GM19452 (cell line): Measurements from ENCODE around the gene RASSF8.

Experiments used
- ATAC-seq: cut with Tn5 transposase; IDR thresholded peaks from one replicate; pipeline ENCODE4 v1.9.1; 2021; ENCODE audit not compliant: unreplicated experiment

The RASSF8 gene

DNA sequence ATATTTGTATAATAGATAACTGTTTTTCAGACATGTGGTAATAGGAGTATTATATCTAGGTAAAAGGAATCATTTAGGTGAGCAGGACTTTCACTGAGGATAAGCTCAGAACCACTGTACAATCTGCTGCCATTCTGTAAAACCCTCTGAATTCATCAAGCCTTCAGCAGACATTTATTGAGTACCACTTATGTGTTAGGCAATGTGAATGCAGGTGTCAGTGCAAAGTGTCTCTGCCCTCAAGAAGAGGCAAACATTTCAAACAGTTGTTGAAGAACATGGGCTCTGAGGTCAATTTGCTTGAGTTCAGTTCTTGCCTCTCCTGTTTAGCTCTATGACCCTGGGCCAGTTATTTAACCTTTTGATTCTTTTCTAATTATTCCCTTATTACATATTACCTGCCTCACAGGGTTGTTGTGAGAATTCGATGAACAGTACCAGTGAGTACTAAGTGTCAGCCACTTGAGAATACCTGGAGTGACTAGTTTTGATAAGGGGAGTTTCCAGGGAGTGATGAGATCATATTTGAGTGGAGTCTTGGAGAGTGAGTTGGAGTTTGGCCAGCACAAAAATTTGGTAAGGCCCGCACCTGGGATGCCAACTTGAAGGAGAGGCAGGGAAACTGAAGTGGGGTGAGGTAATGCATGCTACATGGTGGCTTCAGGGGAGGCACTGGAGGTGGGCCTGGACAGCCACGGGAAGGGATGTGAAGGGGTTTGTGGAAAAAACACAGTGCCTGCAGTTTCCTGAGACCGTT is 33.7 kb downstream of the RASSF8 start:
- ATAC-seq: no peak

DNA sequence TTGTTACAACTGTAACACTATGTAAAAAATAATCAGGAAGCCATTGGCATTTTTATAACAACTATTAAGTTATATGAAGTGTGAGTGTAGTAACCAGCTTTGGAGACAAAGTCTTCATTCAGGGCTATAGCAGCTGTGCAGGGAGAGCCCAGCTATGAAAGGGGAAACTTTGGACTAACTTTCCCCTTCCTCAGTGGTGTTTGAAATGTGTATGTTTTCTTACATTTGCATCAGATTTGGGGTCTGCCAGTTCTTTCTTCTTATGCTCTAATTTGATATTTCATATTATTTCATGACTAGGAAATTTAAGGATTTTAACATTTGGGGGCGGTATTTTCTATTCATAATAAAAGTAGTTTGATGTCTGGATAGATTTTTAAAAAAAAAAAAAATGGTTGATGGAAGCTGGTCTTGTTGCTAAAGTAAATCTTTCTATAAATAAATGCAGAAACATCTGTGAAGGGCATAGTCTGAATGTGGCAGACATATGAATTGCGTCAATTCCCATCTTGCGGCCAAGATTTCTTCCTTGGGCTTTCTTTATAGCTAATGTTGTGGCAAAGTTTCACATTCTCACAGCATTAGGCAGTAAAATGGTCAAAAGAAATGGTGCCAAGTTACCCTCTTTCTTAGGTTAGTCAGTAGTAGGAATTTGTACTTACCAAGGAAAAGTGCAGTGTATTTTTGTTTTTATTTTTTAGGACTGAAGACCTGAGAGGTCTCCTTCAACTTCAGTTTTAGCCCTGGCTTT is 35.6 kb downstream of the RASSF8 start:
- ATAC-seq: no peak

DNA sequence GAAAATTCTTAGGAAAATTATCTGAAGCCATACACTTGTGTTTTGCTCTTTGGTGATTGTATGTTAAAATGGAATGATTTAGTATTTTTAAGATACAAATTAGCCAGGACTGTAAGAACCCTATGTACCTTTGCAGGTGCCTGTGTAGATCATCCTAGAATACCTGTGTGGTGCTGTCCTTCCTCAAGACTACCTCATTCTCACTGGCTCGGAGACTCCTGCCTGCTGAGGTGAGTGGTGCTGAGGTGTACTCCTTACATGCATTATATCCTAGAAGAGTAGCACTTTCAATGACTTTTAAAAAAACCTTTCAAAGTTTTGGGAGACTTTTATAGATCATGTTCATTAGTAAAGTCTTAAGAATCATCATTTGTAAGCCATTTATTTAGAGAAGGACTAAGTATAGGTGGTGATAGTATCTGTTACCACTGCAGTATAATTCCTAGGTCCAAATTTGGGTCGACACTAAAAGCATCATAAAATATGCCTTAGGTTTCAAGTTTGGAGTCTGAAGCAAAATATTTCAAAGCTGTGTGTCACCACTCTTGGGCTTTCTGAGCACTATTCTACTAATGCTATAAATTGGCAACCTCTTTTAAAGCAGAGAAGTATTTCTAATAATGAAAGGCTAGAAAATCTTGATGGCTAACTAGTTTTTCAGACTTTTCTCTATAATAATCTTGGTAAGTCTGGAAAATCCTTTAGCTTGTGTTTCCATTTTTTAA is 36.6 kb downstream of the RASSF8 start:
- no peak for ATAC-seq

DNA sequence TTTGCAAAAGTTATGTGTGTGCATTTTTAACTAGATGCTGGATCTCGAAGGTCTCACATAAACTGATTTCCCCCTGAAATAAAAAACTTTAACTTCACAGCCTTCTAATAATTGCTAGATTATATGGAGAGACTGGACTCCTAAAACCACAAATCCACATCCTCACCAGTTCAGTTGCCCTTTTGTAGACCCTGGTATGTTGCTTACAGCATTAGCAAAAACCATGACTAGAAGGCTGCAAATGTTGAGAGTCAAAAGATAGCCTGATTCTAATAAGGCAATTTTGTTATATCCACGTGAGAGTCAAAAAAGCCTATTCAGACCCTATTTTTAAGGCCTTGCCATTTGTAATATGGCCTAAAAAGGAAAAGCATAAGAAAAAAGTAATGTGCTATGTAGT is 37.4 kb downstream of the RASSF8 start:
- no peak for ATAC-seq

DNA sequence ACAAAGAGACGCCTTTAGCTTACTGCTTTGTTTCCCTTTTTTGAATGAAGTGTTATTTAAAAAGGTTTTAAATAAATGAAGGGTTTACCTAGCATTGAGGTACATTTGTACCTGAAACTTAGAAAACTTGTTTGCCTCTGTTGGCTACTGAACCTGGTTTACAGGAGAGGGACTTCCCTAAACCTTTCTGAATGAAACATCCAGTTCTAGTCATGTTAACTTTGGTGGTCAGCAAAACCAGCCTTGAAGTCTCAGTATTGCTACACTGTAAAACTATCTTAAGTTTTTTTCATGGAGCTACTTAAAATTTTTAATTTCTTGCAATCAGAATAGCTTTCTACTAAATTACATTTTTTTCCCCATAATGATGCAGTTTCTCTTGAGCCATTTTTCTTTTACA is 38.2 kb downstream of the RASSF8 start:
- ATAC-seq: no peak

DNA sequence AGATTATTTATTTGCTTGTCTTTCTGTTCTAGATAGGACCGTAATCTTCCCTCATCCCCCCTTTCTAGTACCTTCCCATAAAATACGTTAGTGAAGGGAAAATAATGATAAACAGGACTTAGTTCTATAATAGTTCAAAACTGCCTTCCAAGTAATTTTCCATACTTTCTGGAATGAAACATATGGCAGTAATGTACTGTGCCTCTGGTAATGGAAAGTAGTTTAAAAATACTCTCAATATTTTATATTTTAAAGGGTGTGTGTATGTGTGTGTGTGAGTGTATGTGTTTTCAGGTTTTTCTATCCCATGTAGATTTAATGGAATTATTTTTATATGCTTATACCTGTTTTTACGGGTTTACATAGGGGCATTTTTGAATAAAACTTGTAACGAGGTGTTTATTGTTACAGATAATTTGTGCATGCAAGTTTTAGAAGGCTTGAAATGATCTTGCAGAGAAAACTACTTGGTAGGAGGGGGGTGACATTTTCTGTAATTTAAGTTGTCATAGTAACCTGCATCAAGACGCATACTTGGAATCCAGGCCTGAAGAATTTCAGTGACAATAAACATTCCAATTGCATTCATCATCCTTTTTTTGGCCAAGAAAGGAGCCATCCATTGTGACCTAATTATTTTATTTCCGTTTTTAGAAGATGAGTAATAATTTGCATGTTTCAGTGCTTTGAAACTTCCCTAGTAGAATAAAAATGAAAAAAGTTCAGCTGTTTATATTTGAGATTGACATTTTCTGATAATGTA is 38.9 kb downstream of the RASSF8 start:
- no peak for ATAC-seq

DNA sequence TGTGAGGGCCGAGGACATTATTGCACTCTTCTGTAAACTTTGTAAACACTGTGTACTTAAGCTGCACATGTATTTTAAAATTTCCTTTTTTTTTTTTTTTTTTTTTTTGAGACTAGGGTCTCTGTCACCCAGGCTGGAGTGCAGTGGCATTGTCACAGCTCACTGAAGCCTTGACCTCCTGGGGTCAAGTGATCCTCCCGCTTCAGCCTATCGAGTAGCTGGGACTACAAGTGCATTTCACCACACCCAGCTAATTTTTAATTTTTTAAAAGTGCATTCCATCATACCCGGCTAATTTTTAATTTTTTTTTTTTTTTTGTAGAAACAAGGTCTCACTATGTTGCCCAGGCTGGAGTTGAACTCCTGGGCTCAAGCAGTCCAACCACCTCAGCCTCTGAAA is 42.4 kb downstream of the RASSF8 start:
- no peak for ATAC-seq

DNA sequence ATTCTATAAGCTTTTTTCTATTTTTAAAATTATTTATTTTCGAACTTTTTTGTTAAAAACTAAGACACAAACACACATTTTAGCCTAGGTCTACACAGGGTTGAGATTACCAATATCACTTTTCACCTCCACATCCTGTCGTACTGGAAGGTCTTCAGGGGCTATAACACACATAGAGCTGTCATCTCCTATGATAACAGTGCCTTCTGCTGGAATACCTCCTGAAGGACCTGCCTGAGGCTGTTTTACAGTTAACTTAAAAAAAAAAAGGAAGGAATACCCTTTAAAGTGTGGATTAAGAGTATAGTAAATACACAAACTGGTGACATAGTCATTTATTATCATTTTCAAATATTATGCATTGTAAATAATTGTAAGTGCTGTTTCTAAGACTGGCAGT is 43.0 kb downstream of the RASSF8 start:
- ATAC-seq: no peak

DNA sequence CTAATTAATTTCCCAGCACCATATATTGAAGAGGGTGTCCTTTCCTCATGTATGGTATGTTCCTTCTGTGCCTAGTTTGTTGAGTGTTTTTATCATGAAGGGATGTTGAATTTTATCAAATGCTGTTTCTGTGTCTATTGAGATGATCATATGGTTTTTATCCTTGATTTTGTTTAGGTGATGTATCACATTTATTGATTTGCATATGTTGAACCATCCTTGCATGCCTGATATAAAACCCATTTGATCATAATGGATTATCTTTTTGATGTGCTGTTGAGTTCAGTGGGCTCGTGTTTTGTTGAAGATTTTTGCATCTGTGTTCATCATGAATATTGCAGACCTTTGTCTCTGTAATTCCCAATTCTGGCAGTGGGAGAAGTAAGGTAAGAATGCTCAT is 44.6 kb downstream of the RASSF8 start:
- ATAC-seq: no peak

DNA sequence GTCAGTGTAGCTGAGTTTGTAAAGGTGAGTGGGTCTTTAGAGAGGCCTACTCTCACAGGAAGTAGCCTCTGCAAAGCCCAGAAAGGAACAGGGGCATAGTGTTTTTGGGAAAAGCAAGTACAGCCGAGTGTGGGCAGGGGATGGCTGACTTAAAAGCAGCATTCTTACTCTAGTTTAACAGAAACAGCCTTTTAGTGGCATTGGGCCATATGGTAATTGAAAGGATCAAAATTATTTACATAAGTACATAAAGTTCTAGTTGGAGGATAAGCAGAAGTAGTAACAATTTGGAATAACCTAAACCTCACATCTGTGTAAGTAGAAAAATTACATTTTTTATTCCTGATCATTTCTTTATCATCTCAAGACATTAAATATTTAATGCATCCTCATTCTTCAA is 49.1 kb downstream of the RASSF8 start:
- no peak for ATAC-seq

DNA sequence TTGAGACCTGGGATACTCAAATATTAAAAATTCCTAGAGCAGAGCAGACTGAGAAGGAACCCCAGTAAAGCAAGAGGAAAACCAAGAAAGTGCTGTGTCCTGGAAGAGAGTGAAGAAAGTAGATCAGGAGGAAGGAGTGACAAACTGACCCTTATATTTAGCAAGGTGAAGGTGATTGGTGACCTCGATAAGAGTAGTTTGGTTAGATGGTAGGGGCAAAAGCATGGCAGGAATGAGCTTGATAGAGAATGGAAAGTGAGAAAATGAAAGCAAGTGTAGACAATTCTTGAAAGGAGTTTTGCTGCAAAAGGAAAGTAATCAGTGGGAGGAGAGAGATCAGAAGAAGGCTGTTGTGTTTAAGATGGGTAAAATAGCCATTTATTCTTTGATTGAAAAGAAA is 51.1 kb downstream of the RASSF8 start:
- no peak for ATAC-seq

DNA sequence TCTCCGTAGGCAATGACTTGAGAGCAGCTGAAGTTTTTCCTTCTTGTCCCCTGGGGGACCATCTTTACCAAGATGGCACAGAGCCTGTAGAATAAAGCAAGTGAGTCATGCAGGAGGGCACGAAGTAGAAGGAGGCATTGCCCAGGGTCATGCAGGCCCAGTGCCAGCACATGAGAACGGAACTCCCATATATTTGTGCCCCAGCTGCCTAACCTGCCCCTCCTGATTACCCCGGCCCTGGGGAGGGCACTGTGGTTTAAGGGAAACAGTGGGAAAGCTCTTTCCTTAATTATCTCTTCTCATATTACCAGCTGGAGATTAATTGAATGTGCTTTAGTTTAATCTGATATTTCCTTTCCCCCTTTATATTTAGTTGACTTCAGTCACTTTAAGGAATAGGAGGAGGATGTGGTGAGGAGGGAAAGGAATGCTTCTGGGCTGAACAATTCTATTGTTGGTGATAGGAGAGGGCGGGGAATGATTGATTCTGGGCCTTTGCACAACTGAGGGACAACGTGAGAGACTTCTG is 51.9 kb downstream of the RASSF8 start:
- no peak for ATAC-seq

DNA sequence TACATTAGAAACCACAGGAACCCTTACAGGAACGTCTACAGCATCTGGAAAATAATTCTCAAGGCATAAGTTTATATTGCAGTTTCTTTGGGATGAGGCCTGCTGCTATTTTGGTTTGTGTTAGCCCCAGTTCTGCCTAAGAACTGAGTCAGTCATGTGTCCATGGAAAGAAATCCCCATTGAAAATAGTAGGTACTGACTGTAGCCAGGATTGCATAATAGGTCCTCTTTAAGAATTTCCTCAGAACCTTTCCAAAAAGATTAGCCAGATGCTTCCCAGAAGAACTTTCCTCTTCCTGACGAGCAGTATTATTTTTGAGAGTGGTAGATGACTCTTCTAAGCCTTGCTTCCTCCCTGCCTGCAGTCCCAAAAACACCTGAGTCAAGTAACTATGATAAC is 52.6 kb downstream of the RASSF8 start:
- no peak for ATAC-seq

DNA sequence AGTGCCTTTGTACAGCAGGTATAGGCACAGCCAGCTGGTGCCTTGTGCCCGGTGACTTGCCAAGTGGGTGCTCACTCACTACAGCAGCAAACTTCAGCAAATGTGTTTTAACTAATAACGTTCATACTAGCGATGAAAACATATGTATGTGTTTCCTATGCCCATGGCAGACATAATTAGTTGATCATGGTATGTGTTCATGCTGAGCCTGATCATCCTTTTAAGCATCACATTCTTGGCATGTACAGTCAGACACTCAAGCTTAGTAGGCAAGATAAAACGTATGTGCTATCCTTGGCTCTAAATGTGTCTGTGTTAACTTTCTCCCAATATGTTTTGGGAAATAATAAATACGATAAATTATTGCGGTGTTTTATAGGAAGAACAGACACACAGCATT is 55.6 kb downstream of the RASSF8 start:
- no peak for ATAC-seq

DNA sequence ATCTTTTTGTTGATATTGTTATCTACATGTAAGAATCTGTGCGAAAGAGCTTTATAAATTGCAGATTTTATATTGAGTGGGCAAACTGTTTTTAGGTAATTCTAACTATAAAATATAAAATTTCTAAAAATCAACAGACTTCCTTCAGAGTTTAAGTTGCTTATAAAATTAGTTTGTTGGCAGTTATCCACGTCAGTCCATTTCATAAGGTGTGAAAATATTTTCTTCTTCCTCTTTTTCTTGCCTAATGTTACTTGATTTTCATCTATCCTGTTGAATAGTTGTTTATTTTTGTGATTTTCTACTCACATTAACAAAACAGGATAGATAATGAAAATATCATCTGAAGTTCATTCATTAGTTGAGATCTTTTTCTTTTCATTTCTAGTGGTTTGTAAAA is 58.0 kb downstream of the RASSF8 start:
- ATAC-seq: no peak

DNA sequence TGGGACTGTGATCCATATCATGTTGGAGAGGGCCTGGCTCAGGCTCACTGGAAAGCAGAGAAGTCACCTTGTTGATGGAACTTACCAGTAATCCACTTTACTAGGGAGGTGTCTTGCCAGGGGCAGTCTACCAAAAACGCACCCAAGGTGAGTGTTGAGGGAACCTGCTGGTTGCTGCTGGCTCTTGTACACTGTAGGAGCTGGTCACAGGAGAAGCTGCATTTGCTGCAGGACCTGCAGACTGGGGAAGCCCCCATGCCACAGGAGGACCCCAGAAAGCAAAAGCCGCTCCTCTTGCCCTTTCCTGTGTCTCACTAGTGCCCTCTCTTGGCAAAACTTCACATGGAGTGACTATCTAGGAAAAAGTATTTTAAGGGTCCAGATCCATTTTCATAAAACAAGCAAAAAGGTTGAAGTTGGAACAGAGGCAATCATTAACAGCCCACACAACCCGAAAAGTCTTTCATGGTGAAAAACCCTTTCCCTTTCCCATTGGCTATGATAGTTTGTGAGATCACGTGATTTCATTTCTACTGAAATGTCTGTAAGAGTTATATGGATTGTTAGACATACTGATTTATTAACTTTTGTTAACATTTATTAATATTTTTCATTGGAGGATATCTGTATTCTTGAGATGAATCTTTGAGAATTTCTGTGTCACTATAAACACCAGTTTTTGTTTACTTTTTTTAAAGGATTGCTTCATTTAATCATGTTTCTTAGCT is 59.2 kb downstream of the RASSF8 start:
- ATAC-seq: no peak

DNA sequence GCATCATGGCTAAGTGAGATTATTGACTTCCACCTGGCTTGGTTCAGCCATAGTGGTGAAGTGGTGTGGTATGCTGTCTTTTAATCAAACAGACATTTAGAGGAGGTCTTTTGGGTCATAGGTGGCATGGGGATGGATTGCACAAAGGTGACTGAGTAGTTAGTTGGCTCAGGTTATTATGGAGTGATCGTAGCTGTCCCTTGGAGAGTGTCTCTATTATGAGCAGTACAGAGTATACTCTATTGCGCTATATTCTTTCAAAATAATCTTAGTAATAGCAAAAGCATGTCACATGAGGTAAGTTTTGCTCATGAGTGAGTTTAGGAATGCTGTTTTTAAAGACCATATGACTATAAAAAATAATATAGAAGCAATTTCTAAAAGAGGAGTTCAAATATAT is 60.4 kb downstream of the RASSF8 start:
- ATAC-seq: no peak

DNA sequence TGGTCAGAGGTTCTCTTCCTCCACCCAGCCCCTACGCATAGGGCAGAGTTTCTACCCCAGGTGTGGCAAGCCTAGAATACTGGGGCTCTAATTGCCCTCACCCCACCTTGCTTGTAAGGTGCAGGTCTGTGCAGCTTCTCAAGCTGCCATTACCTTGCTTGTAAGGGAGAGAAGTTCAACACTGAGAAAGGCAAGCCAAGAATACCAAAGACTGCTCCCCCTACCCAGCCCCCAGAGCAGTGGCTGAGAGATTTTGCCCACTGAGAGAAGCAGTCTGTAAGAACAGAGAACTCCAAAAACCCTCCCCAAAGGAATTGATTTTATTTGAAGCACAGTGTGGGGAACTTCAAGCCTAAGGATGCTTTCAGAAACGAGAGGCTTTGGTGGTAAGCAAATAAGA is 63.1 kb downstream of the RASSF8 start:
- ATAC-seq: no peak

DNA sequence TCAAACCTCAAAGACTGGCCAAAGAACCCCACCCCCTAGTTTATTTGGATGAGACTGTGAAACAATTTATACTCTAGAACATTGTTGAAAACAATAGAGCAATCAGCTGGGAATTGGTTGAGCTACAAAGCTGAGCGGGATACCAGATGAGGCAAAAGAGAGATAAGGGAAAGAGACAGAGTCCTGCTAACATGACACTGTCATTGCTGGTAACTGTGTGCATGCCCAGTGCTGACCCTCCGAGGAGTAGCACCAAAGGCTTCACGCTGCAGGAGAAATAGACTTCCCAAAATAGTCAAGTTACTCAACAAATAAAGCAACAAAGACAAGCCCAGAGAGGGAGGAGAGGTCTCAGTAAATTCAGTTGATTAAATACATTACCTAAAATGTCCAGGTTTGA is 63.6 kb downstream of the RASSF8 start:
- ATAC-seq: no peak

DNA sequence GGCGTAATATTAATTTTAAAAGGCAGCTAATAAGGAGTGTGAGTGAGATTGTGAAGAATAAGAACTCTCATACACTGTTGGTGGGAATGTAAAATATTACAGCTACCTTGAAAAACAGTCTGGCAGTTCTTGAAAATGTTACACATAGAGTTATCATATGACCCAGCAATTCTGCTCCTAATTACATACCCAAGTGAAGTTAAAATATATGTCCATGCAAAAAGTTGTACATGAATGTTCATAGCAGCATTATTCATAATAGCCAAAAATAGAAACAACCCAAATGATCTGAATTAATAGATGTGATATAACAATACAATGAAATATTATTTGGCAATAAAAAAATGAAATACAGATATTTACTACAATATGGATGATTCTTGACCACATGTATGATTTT is 68.2 kb downstream of the RASSF8 start:
- no peak for ATAC-seq
